ENCODE results near the gene WFDC1. TPM values are rescaled to one million over a fixed set of nuclear protein-coding genes. Genes with fewer than 3 reads are reported as not detected.

Gene WFDC1
- total RNA-seq, 1 donor from 2014 or later: not detected

DNA sequence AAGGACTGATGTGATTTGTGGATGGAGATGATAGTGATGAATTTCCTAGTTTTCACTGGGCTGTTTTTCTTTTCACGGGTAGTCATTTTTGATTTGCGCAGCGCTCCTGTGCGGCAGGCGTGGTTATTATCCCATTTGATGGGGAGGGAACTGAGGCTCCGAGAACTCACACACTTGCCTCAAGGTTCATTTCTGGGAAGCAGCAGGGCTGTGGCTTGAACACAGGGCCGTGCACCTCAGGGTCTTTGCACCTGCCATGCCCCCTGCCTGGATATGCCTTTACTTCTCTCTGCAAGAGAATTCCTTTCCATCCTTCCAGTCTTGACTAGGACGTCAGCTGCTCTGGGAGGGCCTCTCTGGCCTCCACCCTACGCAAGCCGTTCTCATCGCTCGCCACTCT is 16.3 kb upstream of the WFDC1 start:
- H3K4me2 ChIP-seq: no peak overlapping the region
- Mint-ChIP-seq H3K4me1 (peaks cover 30% of the 10 kb centered on the region), H3K27ac (no peak overlapping the region), H3K4me3 (no peak overlapping the region), H3K36me3 (no peaks in the 10 kb centered on the region), H3K27me3 (ENCODE audit: insufficient read depth, low read depth) (peaks cover 9% of the 10 kb centered on the region), H3K9me3 (no peaks in the 10 kb centered on the region)
- H3K27me3 ChIP-seq: no peaks in the 10 kb centered on the region
- no peak overlapping the region for H3K4me3 ChIP-seq
- no peaks in the 10 kb centered on the region for H3K36me3 ChIP-seq
- H3K9ac ChIP-seq: no peak overlapping the region
- no peaks in the 10 kb centered on the region for H3K9me3 ChIP-seq (ENCODE audit: low read depth)
- no peaks in the 10 kb centered on the region for H4K20me1 ChIP-seq (ENCODE audit: low read depth)
- H2AFZ ChIP-seq (replicated peaks): no peak overlapping the region
- no peak for DNase-seq (ENCODE audit: low spot score)
- H3K79me2 ChIP-seq (ENCODE audit: low read depth): no peaks in the 10 kb centered on the region
- H3F3A ChIP-seq (ENCODE audit: low read depth): no peaks in the 10 kb centered on the region
- H3K27ac ChIP-seq: no peak overlapping the region
- TF ChIP-seq EZH2 (IDR thresholded peaks at IDR 0.05) (no peak), EZH2phosphoT487 (IDR thresholded peaks at IDR 0.05) (no peak)
- TF ChIP-seq, protein P1, sequence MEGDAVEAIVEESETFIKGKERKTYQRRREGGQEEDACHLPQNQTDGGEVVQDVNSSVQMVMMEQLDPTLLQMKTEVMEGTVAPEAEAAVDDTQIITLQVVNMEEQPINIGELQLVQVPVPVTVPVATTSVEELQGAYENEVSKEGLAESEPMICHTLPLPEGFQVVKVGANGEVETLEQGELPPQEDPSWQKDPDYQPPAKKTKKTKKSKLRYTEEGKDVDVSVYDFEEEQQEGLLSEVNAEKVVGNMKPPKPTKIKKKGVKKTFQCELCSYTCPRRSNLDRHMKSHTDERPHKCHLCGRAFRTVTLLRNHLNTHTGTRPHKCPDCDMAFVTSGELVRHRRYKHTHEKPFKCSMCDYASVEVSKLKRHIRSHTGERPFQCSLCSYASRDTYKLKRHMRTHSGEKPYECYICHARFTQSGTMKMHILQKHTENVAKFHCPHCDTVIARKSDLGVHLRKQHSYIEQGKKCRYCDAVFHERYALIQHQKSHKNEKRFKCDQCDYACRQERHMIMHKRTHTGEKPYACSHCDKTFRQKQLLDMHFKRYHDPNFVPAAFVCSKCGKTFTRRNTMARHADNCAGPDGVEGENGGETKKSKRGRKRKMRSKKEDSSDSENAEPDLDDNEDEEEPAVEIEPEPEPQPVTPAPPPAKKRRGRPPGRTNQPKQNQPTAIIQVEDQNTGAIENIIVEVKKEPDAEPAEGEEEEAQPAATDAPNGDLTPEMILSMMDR (IDR thresholded peaks at IDR 0.05): no peak
- H3K4me1 ChIP-seq: peaks cover 9% of the 10 kb centered on the region

DNA sequence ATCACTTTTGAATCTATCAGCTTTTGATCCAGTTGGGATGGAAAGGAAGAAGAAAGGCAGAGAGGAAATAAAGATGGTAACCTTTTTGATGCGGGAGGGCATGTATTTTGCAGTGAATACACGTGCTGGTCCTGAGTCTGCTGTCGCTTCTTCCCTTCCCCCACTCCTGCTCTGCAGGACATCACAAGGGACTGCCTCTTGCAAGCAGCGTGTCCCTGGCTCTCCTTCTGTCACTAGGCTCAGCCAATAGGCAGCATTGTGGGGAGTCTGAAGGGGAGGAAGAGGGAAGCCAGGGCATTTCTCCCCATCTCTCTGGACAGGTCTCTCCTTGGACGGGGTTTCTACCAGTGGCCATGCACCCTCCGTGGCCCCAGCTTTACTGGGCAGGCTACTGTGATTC is 15.7 kb upstream of the WFDC1 start:
- H3K27ac ChIP-seq: no peak overlapping the region
- H3K4me1 ChIP-seq: peaks cover 12% of the 10 kb centered on the region
- Mint-ChIP-seq H3K27me3 (ENCODE audit: insufficient read depth, low read depth) (peaks cover 10% of the 10 kb centered on the region), H3K36me3 (no peaks in the 10 kb centered on the region), H3K9me3 (no peaks in the 10 kb centered on the region), H3K27ac (no peak overlapping the region), H3K4me1 (peaks cover 36% of the 10 kb centered on the region), H3K4me3 (no peak overlapping the region)
- H3K4me2 ChIP-seq: peak overlapping the region; percentile 42
- H4K20me1 ChIP-seq (ENCODE audit: low read depth): no peaks in the 10 kb centered on the region
- peaks cover 1% of the 10 kb centered on the region for H3K27me3 ChIP-seq
- no peak for TF ChIP-seq EZH2phosphoT487 (IDR thresholded peaks at IDR 0.05)
- TF ChIP-seq, protein P1 (IDR thresholded peaks at IDR 0.05): no peak
- TF ChIP-seq EZH2 (IDR thresholded peaks at IDR 0.05): no peak
- no peaks in the 10 kb centered on the region for H3K36me3 ChIP-seq
- peak; percentile 63 for DNase-seq (ENCODE audit: low spot score)
- H3K4me3 ChIP-seq: no peak overlapping the region
- H3K79me2 ChIP-seq (ENCODE audit: low read depth): no peaks in the 10 kb centered on the region
- H3K9ac ChIP-seq: no peak overlapping the region
- H2AFZ ChIP-seq (replicated peaks): peak overlapping the region; percentile 84
- no peaks in the 10 kb centered on the region for H3F3A ChIP-seq (ENCODE audit: low read depth)
- H3K9me3 ChIP-seq (ENCODE audit: low read depth): no peaks in the 10 kb centered on the region

DNA sequence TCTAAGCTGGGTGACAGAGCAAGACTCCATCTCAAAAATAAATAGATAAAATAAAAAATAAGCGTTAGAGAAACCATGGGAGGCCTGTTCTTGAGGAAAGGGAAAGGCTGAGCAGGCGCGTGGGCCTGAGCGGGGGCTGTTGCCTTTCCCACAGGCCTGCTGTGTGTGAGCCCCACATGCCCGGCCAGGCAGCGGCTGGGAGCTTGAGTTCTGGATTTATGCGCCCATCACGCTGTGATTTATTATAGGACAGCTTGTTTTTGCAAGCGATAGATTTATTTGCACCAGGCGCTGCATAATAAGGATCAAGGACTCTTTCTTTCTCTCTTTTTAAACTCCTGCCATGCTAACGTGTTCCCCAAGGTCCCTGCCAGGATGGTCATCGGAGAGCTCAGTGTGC is 14.8 kb upstream of the WFDC1 start:
- Histone ChIP-seq H3K27me3 (peaks cover 11% of the 10 kb centered on the region), H3K4me3 (no peak overlapping the region), H3K9me3 (ENCODE audit: low read depth) (no peaks in the 10 kb centered on the region), H3K9ac (no peak overlapping the region), H3K4me1 (peaks cover 16% of the 10 kb centered on the region), H3K27ac (no peak overlapping the region), H3K36me3 (no peaks in the 10 kb centered on the region), H3K79me2 (ENCODE audit: low read depth) (no peaks in the 10 kb centered on the region), H3F3A (ENCODE audit: low read depth) (no peaks in the 10 kb centered on the region), H2AFZ (replicated peaks) (no peak overlapping the region), H3K4me2 (no peak overlapping the region), H4K20me1 (ENCODE audit: low read depth) (no peaks in the 10 kb centered on the region)
- TF ChIP-seq, protein P1 (IDR thresholded peaks at IDR 0.05): no peak
- TF ChIP-seq EZH2 (IDR thresholded peaks at IDR 0.05) (no peak), EZH2phosphoT487 (IDR thresholded peaks at IDR 0.05) (no peak)
- no peaks in the 10 kb centered on the region for H3K36me3 Mint-ChIP-seq
- no peak overlapping the region for H3K4me3 Mint-ChIP-seq
- peaks cover 45% of the 10 kb centered on the region for H3K4me1 Mint-ChIP-seq
- H3K27ac Mint-ChIP-seq: no peak overlapping the region
- no peaks in the 10 kb centered on the region for H3K9me3 Mint-ChIP-seq
- DNase-seq (ENCODE audit: low spot score): no peak
- peaks cover 12% of the 10 kb centered on the region for H3K27me3 Mint-ChIP-seq (ENCODE audit: insufficient read depth, low read depth)

Data from neural progenitor cell (in vitro differentiated cells).